OCI-LY7 (cell line): Measurements from ENCODE around the gene ATP2A2. TPM values are rescaled to one million over a fixed set of nuclear protein-coding genes. Genes with fewer than 3 reads are reported as not detected.
A peak's percentile ranks its signal among the peaks of the same experiment; 100 is the strongest.

ENCODE experiments used
- BruUV-seq: library from RNA; stranded (reverse); fragments of 400-500 nt; replicated peaks from 2 replicates; lab custom pipeline; 2021; lab: Mats Ljungman, UMichigan
- CTCF ChIA-PET: fragments of 300-600 bp; sonication (Branson Sonifier 250); formaldehyde crosslinking; loops from one replicate; lab custom pipeline; 2022; ENCODE audit warnings: antibody characterized with exemption; ENCODE audit not compliant: unreplicated experiment; lab: Charles Lee
- POLR2A ChIA-PET: fragments of 300-600 bp; sonication (Branson Sonifier 250); formaldehyde crosslinking; loops from one replicate; lab custom pipeline; 2022; ENCODE audit warnings: antibody characterized with exemption; lab: Charles Lee
- DNase-seq: peaks from one replicate; pipeline ENCODE4 v3.0.0-alpha.2; 2015; ENCODE audit warnings: low spot score
- H2AFZ ChIP-seq: fragments of 200-600 bp; sonication (generic), shearing (Covaris generic); 2 replicates; pipeline ENCODE4 v1.6.1; 2014; ENCODE audit warnings: mild to moderate bottlenecking, antibody characterized with exemption, low read length, moderate library complexity
- H3K27ac ChIP-seq: fragments of 200-600 bp; sonication (generic); 2 replicates; pipeline ENCODE4 v1.5.1; 2014; ENCODE audit warnings: mixed run types, low read depth, mild to moderate bottlenecking, moderate library complexity, low read length, inconsistent platforms; ENCODE audit not compliant: poor library complexity, severe bottlenecking
- H3K36me3 ChIP-seq: fragments of 200-600 bp; sonication (generic); 2 replicates; pipeline ENCODE4 v1.6.1; 2014; ENCODE audit warnings: mild to moderate bottlenecking, antibody characterized with exemption, low read length, moderate library complexity, mixed read lengths; ENCODE audit not compliant: insufficient read depth
- H3K4me1 ChIP-seq: fragments of 200-600 bp; sonication (generic); 2 replicates; pipeline ENCODE4 v1.5.1; 2014; ENCODE audit warnings: mild to moderate bottlenecking, low read length; ENCODE audit not compliant: insufficient read depth, poor library complexity, severe bottlenecking
- H3K4me2 ChIP-seq: fragments of 200-600 bp; sonication (generic); 2 replicates; pipeline ENCODE4 v1.6.1; 2014; ENCODE audit warnings: mild to moderate bottlenecking, low read length
- H3K4me3 ChIP-seq: fragments of 200-600 bp; sonication (generic); 2 replicates; pipeline ENCODE4 v1.5.1; 2014; ENCODE audit warnings: mild to moderate bottlenecking, low read depth, low read length; ENCODE audit not compliant: poor library complexity, severe bottlenecking
- H3K79me2 ChIP-seq: fragments of 200-600 bp; sonication (generic); 2 replicates; pipeline ENCODE4 v1.6.1; 2016; ENCODE audit warnings: low read depth, mild to moderate bottlenecking, low read length, moderate library complexity, mixed read lengths; ENCODE audit not compliant: insufficient read depth
- H3K9me2 ChIP-seq: fragments of 200-600 bp; sonication (generic); 2 replicates; pipeline ENCODE4 v1.6.1; 2016; ENCODE audit warnings: mild to moderate bottlenecking, low read length, mixed read lengths; ENCODE audit not compliant: insufficient read depth
- H3K9me3 ChIP-seq: fragments of 200-600 bp; sonication (generic); 2 replicates; pipeline ENCODE4 v1.6.1; 2014; ENCODE audit warnings: mild to moderate bottlenecking, mixed run types, low read length, mixed read lengths
- H4K20me1 ChIP-seq: fragments of 200-600 bp; sonication (generic); 2 replicates; pipeline ENCODE4 v1.6.1; 2014; ENCODE audit warnings: mild to moderate bottlenecking, antibody characterized with exemption, low read length, moderate library complexity, mixed read lengths; ENCODE audit not compliant: insufficient read depth
- CTCF ChIP-seq: fragments of 200-600 bp; sonication (generic); conservative IDR thresholded peaks from 2 replicates; pipeline ENCODE4 v1.5.1; 2014; ENCODE audit warnings: mild to moderate bottlenecking, antibody characterized with exemption, low read length, moderate library complexity, mixed read lengths
- EZH2phosphoT487 ChIP-seq: fragments of 200-600 bp; sonication (generic); IDR thresholded peaks from 2 replicates; pipeline ENCODE4 v1.6.1; 2018; ENCODE audit warnings: low read depth, borderline replicate concordance, mild to moderate bottlenecking, mixed run types, antibody characterized with exemption, low read length, moderate library complexity, mixed read lengths
- intact Hi-C: fragments of 100-400 bp; cut with micrococcal nuclease; formaldehyde crosslinking; loops from one replicate; pipeline ENCODE4 v1.10.0; 2022; ENCODE audit not compliant: unreplicated experiment
- total RNA-seq, 2 experiments: library from RNA; depleted of rRNA in 1 of 2; stranded (reverse); fragments of >200 nt in 1 of 2; shearing (Covaris generic) in 1 of 2; gene quantifications; 2 replicates each; pipeline ENCODE4 v1.2.3, GENCODE V29; 2014 to 2022

Gene ATP2A2
- total RNA-seq, 2 experiments from 2014 or later = 93.5 to 178 TPM

GRCh38 chr12:110335481-110336045 is 54.5 kb downstream of the ATP2A2 start:
- peaks cover 98% of the 10 kb centered on the region for H3K36me3 ChIP-seq
- no peak overlapping the region for H3K27ac ChIP-seq
- H3K79me2 ChIP-seq = peaks cover 20% of the 10 kb centered on the region
- H3K9me2 ChIP-seq = no peaks in the 10 kb centered on the region
- H3K4me3 ChIP-seq = no peak overlapping the region
- BruUV-seq = no TSS peak
- no peaks in the 10 kb centered on the region for H3K9me3 ChIP-seq
- peaks cover 7% of the 10 kb centered on the region for H3K4me1 ChIP-seq
- no peak overlapping the region for H3K4me2 ChIP-seq
- POLR2A ChIA-PET = interaction anchor here (0.6 to 1.6 kb wide), 3 partner anchors 13 to 27 kb away, joined by 3 to 4 read pairs (median 4); no protein-coding TSS in a partner anchor
- 0 out of 2 replicates have a peak, but pooled peaks cover 3% of the 10 kb centered on the region for H4K20me1 ChIP-seq
- CTCF ChIA-PET = no interaction called here
- DNase-seq = no peak
- intact Hi-C loops = no loop called here
- H2AFZ ChIP-seq = no peak overlapping the region
- TF ChIP-seq CTCF = no peak
- TF ChIP-seq EZH2phosphoT487 = no peak

GRCh38 chr12:110337912-110338710 is 57.1 kb downstream of the ATP2A2 start:
- Histone ChIP-seq H3K9me3 (no peaks in the 10 kb centered on the region), H3K4me2 (no peak overlapping the region), H3K9me2 (no peaks in the 10 kb centered on the region), H4K20me1 (no peaks in the 10 kb centered on the region), H3K4me1 (peaks cover 7% of the 10 kb centered on the region), H3K79me2 (no peaks in the 10 kb centered on the region), H3K36me3 (peaks cover 100% of the 10 kb centered on the region), H2AFZ (no peak overlapping the region), H3K27ac (peak overlapping the region; percentile 4), H3K4me3 (no peak overlapping the region)
- CTCF ChIA-PET = no interaction called here
- POLR2A ChIA-PET = no interaction called here
- no peak for TF ChIP-seq EZH2phosphoT487
- no peak for TF ChIP-seq CTCF
- DNase-seq = no peak
- BruUV-seq = no TSS peak
- intact Hi-C loops = no loop called here

GRCh38 chr12:110338754-110339153 is 57.7 kb downstream of the ATP2A2 start:
- H3K79me2 ChIP-seq = no peaks in the 10 kb centered on the region
- DNase-seq = peak; percentile 37
- H4K20me1 ChIP-seq = no peaks in the 10 kb centered on the region
- BruUV-seq = no TSS peak
- peaks cover 7% of the 10 kb centered on the region for H3K4me1 ChIP-seq
- ChIA-PET CTCF (no interaction called here), POLR2A (no interaction called here)
- peaks cover 100% of the 10 kb centered on the region for H3K36me3 ChIP-seq
- TF ChIP-seq EZH2phosphoT487 (no peak), CTCF (peak; percentile 46)
- no peak overlapping the region for H3K4me2 ChIP-seq
- intact Hi-C loops = no loop called here
- no peaks in the 10 kb centered on the region for H3K9me2 ChIP-seq
- H3K4me3 ChIP-seq = no peak overlapping the region
- H2AFZ ChIP-seq = no peak overlapping the region
- peak overlapping the region; percentile 4 for H3K27ac ChIP-seq
- no peaks in the 10 kb centered on the region for H3K9me3 ChIP-seq
